Loucy (cell line): Measurements from ENCODE around the gene GRID2.

Source experiments
- CTCF ChIP-seq: fragments of 200-600 bp; sonication (generic); conservative IDR thresholded peaks from 2 replicates; pipeline ENCODE4 v1.5.1; 2014; ENCODE audit warnings: mild to moderate bottlenecking, antibody characterized with exemption, low read length
- EZH2phosphoT487 ChIP-seq: fragments of 200-600 bp; IDR thresholded peaks from 2 replicates; pipeline ENCODE4 v1.6.1; 2018; ENCODE audit warnings: antibody characterized with exemption, mild to moderate bottlenecking, moderate library complexity, borderline replicate concordance

- TF ChIP-seq CTCF (no peak), EZH2phosphoT487 (no peak)
Observed at GRCh38 chr4:93183576-93183975, 879.8 kb downstream of the GRID2 start.
